ENCODE results near the gene URM1. TPM values are rescaled to one million over a fixed set of nuclear protein-coding genes. Genes with fewer than 3 reads are reported as not detected.

The URM1 gene
- polyA plus RNA-seq, 1 experiment: 95.7 TPM

GRCh38 chr9:128341435-128341849, 29.7 kb upstream of the URM1 start:
- POLR2A ChIA-PET: no interaction called here
- CTCF ChIA-PET: interaction anchor here (0.6 to 1.5 kb wide), 28 partner anchors 9 to 297 kb away, joined by 3 to 19 read pairs (median 4); partner anchors contain the start of gene CERCAM
- no peak for DNase-seq (ENCODE audit: low read depth)
- no peaks in the 10 kb centered on the region for H3K27me3 ChIP-seq (ENCODE audit: control insufficient read depth, insufficient read depth, low read length)
- TF ChIP-seq, protein P1, sequence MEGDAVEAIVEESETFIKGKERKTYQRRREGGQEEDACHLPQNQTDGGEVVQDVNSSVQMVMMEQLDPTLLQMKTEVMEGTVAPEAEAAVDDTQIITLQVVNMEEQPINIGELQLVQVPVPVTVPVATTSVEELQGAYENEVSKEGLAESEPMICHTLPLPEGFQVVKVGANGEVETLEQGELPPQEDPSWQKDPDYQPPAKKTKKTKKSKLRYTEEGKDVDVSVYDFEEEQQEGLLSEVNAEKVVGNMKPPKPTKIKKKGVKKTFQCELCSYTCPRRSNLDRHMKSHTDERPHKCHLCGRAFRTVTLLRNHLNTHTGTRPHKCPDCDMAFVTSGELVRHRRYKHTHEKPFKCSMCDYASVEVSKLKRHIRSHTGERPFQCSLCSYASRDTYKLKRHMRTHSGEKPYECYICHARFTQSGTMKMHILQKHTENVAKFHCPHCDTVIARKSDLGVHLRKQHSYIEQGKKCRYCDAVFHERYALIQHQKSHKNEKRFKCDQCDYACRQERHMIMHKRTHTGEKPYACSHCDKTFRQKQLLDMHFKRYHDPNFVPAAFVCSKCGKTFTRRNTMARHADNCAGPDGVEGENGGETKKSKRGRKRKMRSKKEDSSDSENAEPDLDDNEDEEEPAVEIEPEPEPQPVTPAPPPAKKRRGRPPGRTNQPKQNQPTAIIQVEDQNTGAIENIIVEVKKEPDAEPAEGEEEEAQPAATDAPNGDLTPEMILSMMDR (IDR thresholded peaks at IDR 0.05; ENCODE audit: insufficient read depth, low read depth, low read length): peak; percentile 74
- H3K4me3 ChIP-seq (ENCODE audit: low read depth, low read length): peak overlapping the region; percentile 68
- peaks cover 15% of the 10 kb centered on the region for H3K36me3 ChIP-seq (ENCODE audit: control insufficient read depth, insufficient read depth, low read length)

GRCh38 chr9:128342971-128343680, 28.0 kb upstream of the URM1 start:
- POLR2A ChIA-PET: no interaction called here
- no peaks in the 10 kb centered on the region for H3K27me3 ChIP-seq (ENCODE audit: control insufficient read depth, insufficient read depth, low read length)
- CTCF ChIA-PET: interaction anchor here (1.2 to 2.1 kb wide), 2 partner anchors 19 to 48 kb away, joined by 4 to 7 read pairs; no protein-coding TSS in a partner anchor
- TF ChIP-seq, protein P1 (IDR thresholded peaks at IDR 0.05; ENCODE audit: insufficient read depth, low read depth, low read length): no peak
- peaks cover 18% of the 10 kb centered on the region for H3K36me3 ChIP-seq (ENCODE audit: control insufficient read depth, insufficient read depth, low read length)
- DNase-seq (ENCODE audit: low read depth): no peak
- H3K4me3 ChIP-seq (ENCODE audit: low read depth, low read length): no peak overlapping the region

- H3K36me3 ChIP-seq (ENCODE audit: control insufficient read depth, insufficient read depth, low read length): peaks cover 18% of the 10 kb centered on the region
Observed at GRCh38 chr9:128343855-128344254, 27.3 kb upstream of the URM1 start.

GRCh38 chr9:128344931-128345605, 26.1 kb upstream of the URM1 start:
- DNase-seq (ENCODE audit: low read depth): no peak
- Histone ChIP-seq H3K36me3 (ENCODE audit: control insufficient read depth, insufficient read depth, low read length) (peaks cover 19% of the 10 kb centered on the region), H3K27me3 (ENCODE audit: control insufficient read depth, insufficient read depth, low read length) (no peaks in the 10 kb centered on the region), H3K4me3 (ENCODE audit: low read depth, low read length) (no peak overlapping the region)
- ChIA-PET POLR2A (no interaction called here), CTCF (interaction anchor here (1.1 to 2.5 kb wide), 4 partner anchors 15 to 39 kb away, joined by 3 to 11 read pairs (median 5); no protein-coding TSS in a partner anchor)
- TF ChIP-seq, protein P1 (IDR thresholded peaks at IDR 0.05; ENCODE audit: insufficient read depth, low read depth, low read length): no peak

More at GRCh38 chr9:128343855-128344254, 27.3 kb upstream of the URM1 start:
- Histone ChIP-seq H3K27me3 (ENCODE audit: control insufficient read depth, insufficient read depth, low read length) (no peaks in the 10 kb centered on the region), H3K4me3 (ENCODE audit: low read depth, low read length) (no peak overlapping the region)
- DNase-seq (ENCODE audit: low read depth): no peak
- TF ChIP-seq, protein P1 (IDR thresholded peaks at IDR 0.05; ENCODE audit: insufficient read depth, low read depth, low read length): no peak
- POLR2A ChIA-PET: no interaction called here
- CTCF ChIA-PET: interaction anchor here (1.2 to 2.1 kb wide), 2 partner anchors 18 to 48 kb away, joined by 4 to 7 read pairs; no protein-coding TSS in a partner anchor

DNA sequence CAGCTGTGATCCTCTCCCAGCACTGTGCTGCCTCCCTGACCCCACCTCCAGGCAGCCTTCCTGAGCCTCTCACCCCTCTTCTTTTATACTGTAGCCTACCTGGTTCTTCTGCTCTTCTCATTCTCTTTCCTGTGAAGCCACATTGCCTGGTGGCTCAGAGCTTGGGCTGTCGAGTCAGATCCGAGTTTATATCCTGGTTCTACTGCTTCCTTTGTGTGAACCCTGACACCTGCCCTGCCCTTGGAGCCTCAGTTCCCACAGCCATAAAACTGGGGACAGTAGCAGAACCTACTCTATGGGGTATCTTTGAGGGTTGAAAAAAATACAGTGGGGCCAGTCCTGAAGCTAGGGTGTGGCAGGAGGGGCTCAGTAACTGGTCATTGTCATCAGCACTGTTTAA, 22.0 kb upstream of the URM1 start:
- peaks cover 16% of the 10 kb centered on the region for H3K36me3 ChIP-seq (ENCODE audit: control insufficient read depth, insufficient read depth, low read length)
- no peak for DNase-seq (ENCODE audit: low read depth)
- no peak overlapping the region for H3K4me3 ChIP-seq (ENCODE audit: low read depth, low read length)
- TF ChIP-seq, protein P1 (IDR thresholded peaks at IDR 0.05; ENCODE audit: insufficient read depth, low read depth, low read length): no peak
- POLR2A ChIA-PET: no interaction called here
- CTCF ChIA-PET: interaction anchor here (1.2 to 3.0 kb wide), 3 partner anchors 8 to 71 kb away, joined by 3 to 19 read pairs (median 5); partner anchors contain the start of gene CERCAM
- no peaks in the 10 kb centered on the region for H3K27me3 ChIP-seq (ENCODE audit: control insufficient read depth, insufficient read depth, low read length)
